ENCODE data around the gene SLC5A4. TPM values are rescaled to one million over a fixed set of nuclear protein-coding genes. Genes with fewer than 3 reads are reported as not detected.

The SLC5A4 gene
- total RNA-seq, 1 donor from 2014 or later: not detected

- peaks cover 8% of the 10 kb centered on the region for H3K27me3 Mint-ChIP-seq (ENCODE audit: low read depth)
- no peak for DNase-seq (ENCODE audit: low spot score)
- H3K9me3 Mint-ChIP-seq (ENCODE audit: low read depth): no peaks in the 10 kb centered on the region
- no peaks in the 10 kb centered on the region for H3K36me3 Mint-ChIP-seq (ENCODE audit: low read depth)
- H3K27ac Mint-ChIP-seq (ENCODE audit: unreplicated experiment): no peak overlapping the region
- TF ChIP-seq CTCF (IDR thresholded peaks at IDR 0.05): no peak
- peaks cover 3% of the 10 kb centered on the region for H3K4me1 Mint-ChIP-seq (ENCODE audit: low read depth)
- H3K4me3 Mint-ChIP-seq (ENCODE audit: unreplicated experiment): no peak overlapping the region
Measured at GRCh38 chr22:32236970-32237369, 18.2 kb downstream of the SLC5A4 start.

GRCh38 chr22:32233091-32233490, 22.1 kb downstream of the SLC5A4 start:
- H3K27me3 Mint-ChIP-seq (ENCODE audit: low read depth): peaks cover 7% of the 10 kb centered on the region
- H3K36me3 Mint-ChIP-seq (ENCODE audit: low read depth): no peaks in the 10 kb centered on the region
- H3K4me3 Mint-ChIP-seq (ENCODE audit: unreplicated experiment): no peak overlapping the region
- no peak for DNase-seq (ENCODE audit: low spot score)
- H3K9me3 Mint-ChIP-seq (ENCODE audit: low read depth): no peaks in the 10 kb centered on the region
- TF ChIP-seq CTCF (IDR thresholded peaks at IDR 0.05): no peak
- no peak overlapping the region for H3K27ac Mint-ChIP-seq (ENCODE audit: unreplicated experiment)
- H3K4me1 Mint-ChIP-seq (ENCODE audit: low read depth): no peaks in the 10 kb centered on the region

- Mint-ChIP-seq H3K27me3 (ENCODE audit: low read depth) (peaks cover 4% of the 10 kb centered on the region), H3K27ac (ENCODE audit: unreplicated experiment) (no peak overlapping the region), H3K9me3 (ENCODE audit: low read depth) (no peaks in the 10 kb centered on the region), H3K36me3 (ENCODE audit: low read depth) (no peaks in the 10 kb centered on the region), H3K4me1 (ENCODE audit: low read depth) (no peaks in the 10 kb centered on the region), H3K4me3 (ENCODE audit: unreplicated experiment) (no peak overlapping the region)
- TF ChIP-seq CTCF (IDR thresholded peaks at IDR 0.05): no peak
- DNase-seq (ENCODE audit: low spot score): no peak
Measured at GRCh38 chr22:32232191-32232830, 22.8 kb downstream of the SLC5A4 start.

- Mint-ChIP-seq H3K4me3 (ENCODE audit: unreplicated experiment) (no peak overlapping the region), H3K27ac (ENCODE audit: unreplicated experiment) (no peak overlapping the region), H3K9me3 (ENCODE audit: low read depth) (no peaks in the 10 kb centered on the region), H3K4me1 (ENCODE audit: low read depth) (no peaks in the 10 kb centered on the region), H3K27me3 (ENCODE audit: low read depth) (peaks cover 5% of the 10 kb centered on the region), H3K36me3 (ENCODE audit: low read depth) (peaks cover 1% of the 10 kb centered on the region)
- DNase-seq (ENCODE audit: low spot score): no peak
- TF ChIP-seq CTCF (IDR thresholded peaks at IDR 0.05): no peak
Measured at GRCh38 chr22:32226326-32227104, 28.6 kb downstream of the SLC5A4 start.

- peaks cover 1% of the 10 kb centered on the region for H3K36me3 Mint-ChIP-seq (ENCODE audit: low read depth)
- no peak for TF ChIP-seq CTCF (IDR thresholded peaks at IDR 0.05)
- H3K4me3 Mint-ChIP-seq (ENCODE audit: unreplicated experiment): no peak overlapping the region
- DNase-seq (ENCODE audit: low spot score): no peak
- H3K27ac Mint-ChIP-seq (ENCODE audit: unreplicated experiment): no peak overlapping the region
- H3K9me3 Mint-ChIP-seq (ENCODE audit: low read depth): no peaks in the 10 kb centered on the region
- H3K27me3 Mint-ChIP-seq (ENCODE audit: low read depth): peaks cover 5% of the 10 kb centered on the region
- H3K4me1 Mint-ChIP-seq (ENCODE audit: low read depth): no peaks in the 10 kb centered on the region
Measured at GRCh38 chr22:32222991-32223390, 32.2 kb downstream of the SLC5A4 start.
